Measurements from ENCODE around the gene DDX41.

DDX41 gene

DNA sequence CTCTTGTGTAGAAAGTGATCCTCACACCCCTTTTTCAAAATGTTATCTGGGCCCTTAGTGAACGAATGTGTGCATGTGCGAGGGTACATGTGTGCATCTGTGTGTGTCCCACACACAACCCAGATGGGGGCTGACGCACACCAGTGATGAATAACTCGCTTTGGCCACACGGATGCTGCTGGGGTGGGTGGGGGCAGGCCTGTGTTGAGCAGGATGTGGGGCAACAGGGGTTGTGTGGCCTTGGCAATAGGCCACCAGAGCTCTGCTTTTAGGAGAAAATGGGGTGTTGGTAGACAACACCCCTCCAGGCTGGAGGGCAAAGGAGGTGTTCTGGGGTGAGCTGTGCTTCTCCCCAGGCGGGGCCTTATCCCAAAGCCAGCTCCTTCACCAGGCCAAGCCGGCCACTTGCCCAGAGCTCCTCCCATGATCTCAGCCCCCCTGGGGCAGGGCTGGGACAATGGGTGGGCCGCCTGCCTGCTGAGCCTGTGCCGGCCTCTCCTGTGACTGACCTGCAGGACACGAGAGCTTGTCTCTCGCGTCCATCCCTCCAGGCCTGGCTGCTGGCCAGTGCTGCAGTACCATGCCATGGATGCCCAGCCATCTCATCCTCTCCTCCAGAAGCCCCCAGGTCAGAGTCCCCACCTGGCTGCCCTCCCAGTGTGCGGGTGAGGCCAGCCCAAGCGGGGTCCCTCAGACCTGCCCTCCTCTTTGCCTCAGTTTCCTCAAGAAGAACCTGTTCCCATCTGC lies 45.0 kb downstream of the DDX41 start:
- DNase-seq = no peak

DNA sequence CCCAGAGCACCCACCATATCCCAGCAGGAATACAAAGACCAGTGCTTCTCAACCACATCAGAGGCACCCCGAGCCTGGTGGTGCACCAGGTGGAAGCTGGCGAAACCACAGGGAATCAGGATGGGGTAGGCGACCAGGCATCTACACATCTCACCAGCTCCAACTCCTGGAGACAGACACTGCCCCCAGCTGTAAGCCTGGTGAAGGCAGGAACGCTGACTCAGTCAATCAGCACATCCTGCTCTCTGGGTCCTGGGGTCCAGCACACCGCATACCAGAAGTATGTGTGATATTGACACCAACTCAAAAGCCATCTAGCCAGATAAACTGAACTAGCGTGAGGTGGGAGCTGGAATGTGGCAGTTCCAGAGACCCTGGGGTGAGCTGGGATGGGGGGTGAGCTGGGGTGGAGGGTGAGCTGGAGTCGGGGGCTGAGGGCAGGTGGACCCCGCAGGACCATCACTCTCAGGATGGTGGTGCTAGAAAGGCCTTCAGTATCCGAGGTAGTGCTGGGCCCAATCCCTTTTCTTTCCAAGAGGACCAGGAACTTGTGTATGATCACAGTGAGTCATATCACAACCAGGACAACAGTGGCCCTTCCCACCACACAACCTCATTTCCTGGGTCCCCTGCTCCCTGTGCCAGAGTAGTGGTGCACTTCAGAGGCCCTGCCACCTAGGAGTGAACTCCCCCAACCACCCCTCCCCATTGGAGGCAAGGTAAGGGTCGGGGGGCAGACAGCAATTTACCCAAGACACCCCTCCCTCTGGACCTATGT lies 45.8 kb downstream of the DDX41 start:
- no peak for DNase-seq

DNA sequence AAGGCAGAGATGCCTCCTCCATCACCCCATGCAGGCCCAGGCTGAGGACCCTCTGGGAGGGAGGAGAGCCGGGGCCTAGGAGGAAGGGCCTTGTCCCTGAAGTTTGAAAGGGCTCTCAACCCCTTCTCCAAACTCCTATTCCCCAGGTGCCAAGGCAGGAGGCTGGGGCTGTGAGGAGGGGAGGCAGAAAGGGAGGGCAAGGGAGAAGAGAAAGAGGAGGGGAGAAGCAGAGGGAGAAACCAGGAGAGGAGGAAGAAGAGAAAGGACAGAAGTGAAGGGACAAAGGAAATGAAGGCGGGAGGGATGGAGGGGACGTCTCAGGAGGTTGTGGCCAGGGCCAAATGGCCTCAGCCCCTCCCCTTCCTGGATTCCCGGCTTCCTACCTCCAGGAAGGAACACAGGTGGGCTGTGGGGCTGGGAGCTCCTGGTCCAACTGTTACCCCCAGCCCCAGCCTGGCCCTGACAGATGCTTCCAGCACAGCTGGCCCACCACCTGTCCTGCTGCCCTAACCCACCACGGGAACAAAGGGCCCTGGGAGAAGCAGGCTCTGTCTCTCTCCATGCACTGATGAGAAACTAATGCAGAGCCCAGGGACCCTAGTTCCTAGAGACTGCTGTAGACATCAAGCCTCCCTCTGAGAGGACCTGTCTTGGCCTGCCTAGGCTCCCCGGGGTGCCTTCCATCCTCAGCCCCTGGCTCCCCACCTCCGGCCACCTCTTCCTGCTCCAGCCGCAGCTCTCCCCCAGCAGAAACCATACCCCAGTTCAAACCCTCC lies 46.8 kb downstream of the DDX41 start:
- DNase-seq = no peak

DNA sequence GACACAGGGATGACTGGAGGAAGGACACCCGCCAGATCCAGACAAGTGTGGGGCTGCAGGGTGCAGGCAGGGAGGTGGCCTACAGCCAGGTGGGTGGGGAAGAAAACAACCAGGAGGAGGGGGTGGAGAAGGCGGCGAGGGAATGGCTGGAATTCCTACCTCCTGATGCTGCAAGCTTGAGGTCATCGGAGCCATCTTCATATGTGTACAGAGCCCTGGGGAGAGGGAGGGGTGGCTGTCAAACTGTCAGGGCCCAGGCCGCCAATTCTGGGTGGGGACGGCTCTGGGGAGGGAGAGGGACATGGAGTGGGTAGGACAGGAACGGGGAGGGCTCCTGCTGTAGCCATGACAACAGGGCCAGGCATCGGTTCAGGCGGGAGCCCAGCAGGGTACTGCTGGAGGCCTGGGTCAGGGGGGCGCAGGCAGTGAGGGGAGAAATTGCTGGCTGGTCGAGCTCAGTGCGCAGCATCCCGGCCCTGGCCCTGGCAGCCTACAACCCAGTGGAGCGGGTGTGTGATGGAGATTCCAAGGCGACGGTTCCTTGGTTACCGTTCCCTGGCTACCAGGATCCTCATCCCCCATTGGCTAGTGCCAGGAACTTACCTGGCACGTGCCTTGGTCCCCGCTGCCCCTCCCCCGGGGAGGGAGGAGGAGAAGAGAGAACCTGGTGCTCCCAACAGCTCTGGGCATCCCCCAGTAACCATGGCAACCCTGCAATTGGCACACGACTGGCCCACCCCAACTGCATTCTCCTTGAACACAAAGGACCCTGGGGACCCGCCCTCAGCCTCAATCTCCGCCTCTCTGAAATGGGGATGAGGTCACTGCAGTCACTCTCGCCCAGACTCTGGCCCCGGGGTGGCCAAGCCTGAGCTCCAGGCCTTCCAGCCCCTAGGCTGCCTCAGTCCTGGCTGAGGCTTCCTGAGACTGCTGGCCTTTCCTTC lies 47.8 kb downstream of the DDX41 start:
- DNase-seq = peak in 46 of 56 donors; percentile 18 to 88 (median 64)

DNA sequence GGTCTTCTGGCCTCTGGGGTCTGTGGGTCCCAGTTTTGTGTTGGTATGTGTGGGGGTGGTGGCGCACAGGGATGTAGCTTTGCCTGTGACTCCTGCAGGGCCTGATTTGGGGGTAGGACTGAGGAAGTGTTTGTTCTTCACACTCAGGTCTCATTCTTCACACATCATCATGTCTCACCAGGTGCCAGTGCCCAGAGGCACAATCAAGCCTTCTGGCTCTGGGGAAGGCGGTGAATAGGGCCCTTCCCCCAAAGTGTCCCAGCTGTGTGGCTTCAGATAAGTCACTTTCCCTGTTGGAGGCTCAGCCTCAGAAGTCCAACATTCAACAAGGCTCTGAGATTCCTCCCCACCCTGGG lies 48.5 kb downstream of the DDX41 start:
- DNase-seq = no peak

DNA sequence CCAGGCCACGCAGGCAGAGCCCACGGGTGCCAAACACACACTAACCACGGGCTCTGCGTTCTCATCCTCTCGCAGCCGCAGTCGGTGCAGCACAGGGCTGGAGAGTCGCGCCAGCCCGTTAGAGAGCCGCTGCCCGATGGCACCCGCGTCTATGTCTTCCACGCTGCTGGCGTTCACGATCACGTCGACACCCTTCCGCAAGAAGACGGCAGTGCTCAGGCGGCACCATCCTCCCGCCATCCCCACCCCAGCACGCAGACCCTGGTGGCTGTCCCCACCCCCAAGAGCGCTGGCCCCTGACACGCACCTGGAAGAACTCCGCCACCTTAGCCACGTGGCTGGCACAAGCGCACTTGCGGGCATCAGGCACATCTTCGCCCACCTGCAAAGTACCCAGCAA lies 49.3 kb downstream of the DDX41 start:
- DNase-seq = no peak

DNA sequence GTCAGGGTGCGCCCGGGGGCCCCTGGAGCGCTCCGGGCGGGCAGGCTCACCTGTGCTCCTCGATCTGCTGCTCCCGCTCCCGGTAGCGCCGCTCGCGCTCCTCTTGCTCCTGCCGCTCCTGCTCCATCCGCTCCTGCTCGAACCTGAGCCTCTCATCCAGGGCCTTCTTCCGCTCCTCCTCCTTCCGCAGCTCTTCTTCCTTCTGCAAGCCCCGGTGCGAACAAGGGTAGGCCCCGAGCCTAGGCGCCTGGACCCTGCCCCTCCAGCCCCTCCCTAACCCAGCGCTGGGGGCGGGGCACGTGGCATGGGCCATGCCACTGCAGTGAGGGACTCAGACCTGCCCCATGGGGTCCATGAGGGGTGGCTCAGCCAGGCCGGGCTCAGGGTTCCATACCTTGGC lies 49.9 kb downstream of the DDX41 start:
- DNase-seq = no peak

DNA sequence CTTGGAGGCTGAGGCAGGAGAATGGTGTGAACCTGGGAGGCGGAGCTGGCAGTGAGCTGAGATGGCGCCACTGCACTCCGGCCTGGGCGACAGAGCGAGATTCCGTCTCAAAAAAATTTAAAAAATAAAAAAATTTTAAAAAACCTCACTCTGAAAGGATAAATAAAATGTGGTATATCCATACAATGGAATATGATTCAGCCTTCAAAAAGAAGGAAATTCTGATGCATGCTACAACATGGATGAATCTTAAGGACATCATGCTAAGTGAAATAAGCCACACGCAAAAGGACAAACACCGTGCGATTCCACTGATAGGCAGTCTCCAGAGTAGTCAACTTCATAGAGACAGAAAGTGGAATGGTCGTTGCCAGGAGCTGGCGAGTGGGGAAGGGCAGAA lies 51.7 kb downstream of the DDX41 start:
- no peak for DNase-seq

DNA sequence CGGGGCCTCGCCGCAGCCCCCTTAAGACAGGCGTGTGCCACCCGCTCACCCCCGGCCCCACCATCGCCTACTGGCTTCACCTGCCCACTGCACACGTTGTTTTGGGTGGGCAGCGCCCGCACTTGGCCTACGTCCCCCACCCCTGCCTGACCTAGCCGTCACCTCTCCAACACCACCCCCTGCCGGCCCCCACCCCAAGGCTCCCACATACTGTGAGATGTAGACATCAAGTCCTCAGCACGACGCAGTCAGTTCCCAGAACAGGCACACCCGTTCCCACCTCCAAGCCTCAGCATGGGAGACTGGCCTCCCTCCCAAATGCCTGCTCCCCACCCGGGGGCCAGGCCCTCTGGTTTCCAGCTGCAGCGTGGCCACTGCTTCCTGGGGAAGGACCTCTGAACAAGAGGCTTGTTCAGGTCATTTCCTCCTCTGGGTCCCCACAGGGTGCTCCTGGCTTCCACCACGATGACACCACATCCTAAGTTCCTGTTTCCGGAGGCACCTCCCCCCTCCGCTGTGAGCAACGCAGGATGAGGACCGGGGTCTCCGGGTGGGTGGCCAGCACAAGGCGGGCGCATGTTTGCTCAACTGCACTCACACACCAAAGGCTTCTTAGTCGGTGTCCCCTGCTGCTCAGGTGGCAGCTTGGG lies 54.6 kb downstream of the DDX41 start:
- DNase-seq = peak in 6 of 56 donors; percentile 17 to 49 (median 30)
